Adipocyte (in vitro differentiated cells): ENCODE data around the gene TFB2M.
"Not testable (repeated sequence)": the region's sequence is repeated elsewhere in the genome, so short reads cannot be mapped to it uniquely, and the experiment has no call there.

ENCODE experiments used
- DNase-seq: peaks from one replicate; pipeline ENCODE4 v3.0.0-alpha.2; 2015; ENCODE audit warnings: low read depth
- H3K27me3 ChIP-seq: replicated peaks from 2 replicates; pipeline ENCODE4 v1.7.0; 2013; ENCODE audit warnings: mild to moderate bottlenecking, low read length, moderate library complexity; ENCODE audit not compliant: control insufficient read depth, insufficient read depth
- H3K36me3 ChIP-seq: 2 replicates; pipeline ENCODE4 v1.7.0; 2013; ENCODE audit warnings: low read length, mild to moderate bottlenecking, moderate library complexity; ENCODE audit not compliant: control insufficient read depth, insufficient read depth, severe bottlenecking
- H3K4me1 ChIP-seq: 2 replicates; pipeline ENCODE4 v1.7.0; 2013; ENCODE audit warnings: mild to moderate bottlenecking, low read length, moderate library complexity; ENCODE audit not compliant: control insufficient read depth, insufficient read depth
- H3K4me3 ChIP-seq: 2 replicates; pipeline ENCODE4 v1.7.0; 2013; ENCODE audit warnings: mild to moderate bottlenecking, low read length, moderate library complexity
- H3K9ac ChIP-seq: 2 replicates; pipeline ENCODE4 v1.7.0; 2013; ENCODE audit warnings: mild to moderate bottlenecking, low read length, moderate library complexity
- H3K9me3 ChIP-seq: 2 replicates; pipeline ENCODE4 v1.7.0; 2013; ENCODE audit warnings: mild to moderate bottlenecking, low read length, moderate library complexity; ENCODE audit not compliant: control insufficient read depth

The TFB2M gene

DNA sequence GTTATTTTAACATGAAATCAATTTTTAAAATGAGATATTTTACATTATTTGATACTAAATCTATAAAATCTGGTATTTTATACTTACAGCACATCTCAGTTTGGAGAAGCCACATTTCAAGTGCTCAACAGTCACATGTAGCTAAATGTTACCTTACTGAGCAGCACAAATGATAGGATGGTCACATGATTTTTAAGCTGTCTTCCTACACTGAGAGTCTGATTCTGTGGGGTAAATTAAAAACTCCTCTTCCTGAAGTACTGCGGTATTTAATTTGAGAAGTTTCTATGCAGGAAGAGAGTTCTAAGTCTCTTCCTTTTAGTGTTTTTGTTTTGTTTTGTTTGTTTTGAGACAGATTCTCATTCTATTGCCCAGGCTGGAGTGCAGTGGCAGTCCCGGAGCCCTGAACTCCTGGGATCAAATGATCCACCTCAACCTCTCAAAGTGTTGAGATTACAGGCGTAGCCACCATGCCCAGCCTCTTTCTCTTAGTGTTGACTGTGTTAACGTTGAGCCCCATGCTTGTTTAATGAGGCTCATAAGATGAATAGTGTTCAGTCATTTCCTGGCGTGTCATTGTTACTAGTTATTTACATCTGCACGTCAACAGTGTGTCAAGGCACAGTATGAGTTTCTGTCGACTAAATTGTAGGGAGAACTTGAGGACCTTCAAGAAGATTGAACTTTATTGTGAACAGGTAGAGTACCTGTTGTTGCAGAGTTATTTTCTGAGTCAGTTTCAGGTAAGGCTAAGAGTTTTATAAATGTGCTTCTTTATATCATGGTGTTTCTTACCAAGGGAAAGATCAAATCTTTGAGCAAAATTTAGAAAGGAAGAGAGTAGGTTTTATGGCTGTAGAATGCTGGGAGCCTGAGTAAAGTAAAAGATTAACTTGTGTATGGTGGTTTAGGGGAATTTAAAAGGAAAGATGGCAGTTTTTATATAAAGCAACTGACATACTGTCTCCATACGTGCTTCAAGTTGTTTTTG is 3.5 kb upstream of the TFB2M start:
- no peak for DNase-seq
- Histone ChIP-seq H3K4me1 (peaks cover 47% of the 10 kb centered on the region), H3K36me3 (no peaks in the 10 kb centered on the region), H3K27me3 (no peaks in the 10 kb centered on the region), H3K9ac (no peak overlapping the region), H3K9me3 (no peaks in the 10 kb centered on the region), H3K4me3 (no peak overlapping the region)

- Histone ChIP-seq H3K4me1 (peaks cover 43% of the 10 kb centered on the region), H3K9me3 (no peaks in the 10 kb centered on the region), H3K27me3 (no peaks in the 10 kb centered on the region), H3K36me3 (peaks cover 4% of the 10 kb centered on the region), H3K9ac (peak overlapping the region; percentile 94), H3K4me3 (peak overlapping the region; percentile 99)
- DNase-seq: no peak
Observed at GRCh38 chr1:246567646-246568235, 1.7 kb upstream of the TFB2M start.

DNA sequence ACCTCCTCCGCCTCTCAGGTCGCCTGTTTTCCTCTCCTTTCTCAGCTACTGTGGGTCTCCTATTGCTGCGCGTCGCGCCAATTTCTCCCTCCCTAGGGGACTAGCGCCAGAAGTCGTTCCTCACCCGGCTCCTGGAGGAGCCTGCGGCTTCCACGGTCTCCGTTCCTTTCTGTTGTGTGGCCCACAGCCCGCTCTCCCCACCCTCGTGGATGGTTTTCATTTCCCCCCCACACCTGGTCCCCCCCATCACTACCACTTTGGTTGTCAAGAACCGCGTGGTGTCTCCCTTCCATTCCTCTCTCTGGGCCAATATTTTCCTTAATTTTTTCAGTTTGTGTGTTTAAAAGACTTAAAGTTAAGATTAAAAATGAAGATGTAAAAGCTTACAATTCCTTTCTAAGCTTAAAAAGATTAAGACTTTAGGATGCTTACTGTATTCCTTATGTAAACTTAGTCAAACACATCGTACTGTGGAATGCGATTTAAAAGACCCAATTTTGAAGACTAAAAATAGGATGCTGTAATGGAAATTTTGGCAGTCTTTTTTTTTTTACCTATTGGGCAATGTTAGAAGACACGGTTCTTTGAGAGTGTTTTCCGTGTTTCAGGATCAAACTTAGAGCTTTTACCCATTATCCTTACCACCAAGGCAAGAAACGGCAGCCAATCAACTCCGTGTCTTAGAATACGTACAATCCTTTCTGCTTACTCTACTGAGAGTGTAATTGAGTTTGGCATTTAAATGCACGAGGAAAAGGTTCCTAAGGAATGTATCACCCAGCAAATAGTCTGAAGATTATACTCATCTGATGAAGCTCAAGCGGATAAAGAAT is 968 bp upstream of the TFB2M start:
- peak; percentile 91 for DNase-seq

DNA sequence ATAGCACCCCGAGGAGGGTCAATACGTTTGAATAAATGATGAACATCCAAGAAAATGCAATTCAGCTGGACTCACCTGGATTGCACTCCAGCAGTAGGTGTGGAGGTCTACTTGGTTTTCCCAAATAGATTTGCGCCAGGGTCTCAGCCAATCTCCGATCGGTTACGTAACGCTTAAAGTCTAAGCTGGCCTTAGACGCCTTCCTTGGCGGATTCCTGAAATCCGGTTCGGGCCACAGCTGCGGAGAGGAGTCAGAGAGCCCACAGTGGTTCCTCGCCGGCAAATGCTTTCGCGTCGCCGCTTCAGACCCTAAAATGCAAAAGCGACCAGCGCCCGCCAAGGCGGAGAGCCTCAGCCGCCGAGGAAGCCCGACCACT is 322 bp downstream of the TFB2M start:
- Histone ChIP-seq H3K4me3 (peak overlapping the region; percentile 99), H3K9ac (peak overlapping the region; percentile 94), H3K4me1 (peaks cover 37% of the 10 kb centered on the region), H3K27me3 (no peaks in the 10 kb centered on the region), H3K36me3 (peaks cover 4% of the 10 kb centered on the region), H3K9me3 (no peaks in the 10 kb centered on the region)
- no peak for DNase-seq

More for the DNA sequence above, 968 bp upstream of the TFB2M start:
- Histone ChIP-seq H3K9me3 (no peaks in the 10 kb centered on the region), H3K36me3 (peaks cover 4% of the 10 kb centered on the region), H3K4me3 (peak overlapping the region; percentile 99), H3K9ac (peak overlapping the region; percentile 94), H3K4me1 (peaks cover 41% of the 10 kb centered on the region), H3K27me3 (no peaks in the 10 kb centered on the region)

- DNase-seq: no peak
Observed at GRCh38 chr1:246564839-246565750, 966 bp downstream of the TFB2M start.

GRCh38 chr1:246560833-246561232 is 5.2 kb downstream of the TFB2M start:
- not testable (repeated sequence) for H3K9me3 ChIP-seq, H3K9ac ChIP-seq, H3K27me3 ChIP-seq, DNase-seq, H3K4me3 ChIP-seq
- Histone ChIP-seq H3K4me1 (peaks cover 12% of the 10 kb centered on the region), H3K36me3 (peaks cover 40% of the 10 kb centered on the region)

More at GRCh38 chr1:246564839-246565750, 966 bp downstream of the TFB2M start:
- H3K27me3 ChIP-seq: no peaks in the 10 kb centered on the region
- H3K9me3 ChIP-seq: no peaks in the 10 kb centered on the region
- peak overlapping the region; percentile 99 for H3K4me3 ChIP-seq
- peaks cover 33% of the 10 kb centered on the region for H3K4me1 ChIP-seq
- H3K36me3 ChIP-seq: peaks cover 9% of the 10 kb centered on the region
- H3K9ac ChIP-seq: peak overlapping the region; percentile 94

DNA sequence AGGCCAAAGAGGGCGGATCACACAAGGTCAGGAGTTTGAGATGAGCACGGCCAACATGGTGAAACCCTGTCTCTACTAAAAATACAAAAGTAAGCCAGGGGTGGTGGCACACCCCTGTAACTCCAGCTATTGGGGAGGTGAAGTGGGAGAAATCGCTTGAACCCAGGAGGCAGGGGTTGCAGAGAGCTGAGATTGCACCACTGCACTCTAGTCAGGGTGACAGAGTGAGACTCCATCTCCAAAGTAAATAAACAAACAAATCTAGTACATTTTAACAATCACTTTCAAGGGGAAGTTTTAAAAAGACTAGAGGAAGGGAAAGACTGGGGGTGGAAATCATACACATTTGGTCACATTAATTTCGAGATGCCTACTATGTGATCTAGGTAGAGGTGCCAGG is 6.8 kb downstream of the TFB2M start:
- Histone ChIP-seq H3K4me1 (peaks cover 5% of the 10 kb centered on the region), H3K36me3 (peaks cover 55% of the 10 kb centered on the region), H3K4me3 (no peak overlapping the region), H3K9ac (no peak overlapping the region), H3K9me3 (no peaks in the 10 kb centered on the region), H3K27me3 (no peaks in the 10 kb centered on the region)
- DNase-seq: no peak

GRCh38 chr1:246558041-246558440 is 8.0 kb downstream of the TFB2M start:
- peaks cover 67% of the 10 kb centered on the region for H3K36me3 ChIP-seq
- H3K27me3 ChIP-seq: no peaks in the 10 kb centered on the region

GRCh38 chr1:246554201-246554600 is 11.9 kb downstream of the TFB2M start:
- no peak for DNase-seq
- H3K27me3 ChIP-seq: no peaks in the 10 kb centered on the region
- H3K9me3 ChIP-seq: no peaks in the 10 kb centered on the region
- no peaks in the 10 kb centered on the region for H3K4me1 ChIP-seq
- no peak overlapping the region for H3K9ac ChIP-seq
- H3K36me3 ChIP-seq: peaks cover 84% of the 10 kb centered on the region
- H3K4me3 ChIP-seq: no peak overlapping the region

More at GRCh38 chr1:246558041-246558440, 8.0 kb downstream of the TFB2M start:
- Histone ChIP-seq H3K9me3 (no peaks in the 10 kb centered on the region), H3K4me3 (no peak overlapping the region), H3K4me1 (no peaks in the 10 kb centered on the region), H3K9ac (no peak overlapping the region)
- no peak for DNase-seq

- no peaks in the 10 kb centered on the region for H3K9me3 ChIP-seq
Observed at GRCh38 chr1:246552110-246552509, 14.0 kb downstream of the TFB2M start.

More at GRCh38 chr1:246552110-246552509, 14.0 kb downstream of the TFB2M start:
- no peak overlapping the region for H3K9ac ChIP-seq
- no peak overlapping the region for H3K4me3 ChIP-seq
- no peaks in the 10 kb centered on the region for H3K4me1 ChIP-seq
- DNase-seq: no peak
- no peaks in the 10 kb centered on the region for H3K27me3 ChIP-seq
- H3K36me3 ChIP-seq: peaks cover 93% of the 10 kb centered on the region
